ENCODE data around the gene CDH1.
"Not testable (repeated sequence)": the region's sequence is repeated elsewhere in the genome, so short reads cannot be mapped to it uniquely, and the experiment has no call there.

The CDH1 gene

DNA sequence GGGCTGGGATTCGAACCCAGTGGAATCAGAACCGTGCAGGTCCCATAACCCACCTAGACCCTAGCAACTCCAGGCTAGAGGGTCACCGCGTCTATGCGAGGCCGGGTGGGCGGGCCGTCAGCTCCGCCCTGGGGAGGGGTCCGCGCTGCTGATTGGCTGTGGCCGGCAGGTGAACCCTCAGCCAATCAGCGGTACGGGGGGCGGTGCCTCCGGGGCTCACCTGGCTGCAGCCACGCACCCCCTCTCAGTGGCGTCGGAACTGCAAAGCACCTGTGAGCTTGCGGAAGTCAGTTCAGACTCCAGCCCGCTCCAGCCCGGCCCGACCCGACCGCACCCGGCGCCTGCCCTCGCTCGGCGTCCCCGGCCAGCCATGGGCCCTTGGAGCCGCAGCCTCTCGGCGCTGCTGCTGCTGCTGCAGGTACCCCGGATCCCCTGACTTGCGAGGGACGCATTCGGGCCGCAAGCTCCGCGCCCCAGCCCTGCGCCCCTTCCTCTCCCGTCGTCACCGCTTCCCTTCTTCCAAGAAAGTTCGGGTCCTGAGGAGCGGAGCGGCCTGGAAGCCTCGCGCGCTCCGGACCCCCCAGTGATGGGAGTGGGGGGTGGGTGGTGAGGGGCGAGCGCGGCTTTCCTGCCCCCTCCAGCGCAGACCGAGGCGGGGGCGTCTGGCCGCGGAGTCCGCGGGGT is at the start of gene CDH1:
TSS of gene CDH1 (plus strand) at position 247 of the 684 bp plus-strand sequence. CDS start at position 371, 124 bp downstream.
- no peak for DNase-seq

DNA sequence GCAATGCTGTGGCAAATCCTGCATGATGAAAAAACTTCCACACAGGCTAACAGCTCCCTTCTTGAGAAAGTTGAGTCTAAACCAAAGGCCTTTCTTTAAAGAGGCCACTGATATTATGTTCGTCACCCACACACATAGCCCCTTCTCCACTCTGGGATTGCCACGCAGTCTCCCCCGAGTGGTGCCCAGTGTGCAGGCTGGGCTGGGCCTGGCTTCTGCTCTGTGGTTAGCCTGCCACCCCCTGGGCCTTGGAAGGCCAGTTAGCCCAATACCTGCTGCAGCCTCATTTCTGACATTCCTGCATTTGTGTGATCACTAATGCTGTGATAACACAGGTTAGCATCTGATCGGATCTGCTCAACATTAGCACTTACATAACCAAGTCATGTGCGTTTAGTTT is 47.2 kb upstream of the CDH1 start:
- DNase-seq, result no peak

DNA sequence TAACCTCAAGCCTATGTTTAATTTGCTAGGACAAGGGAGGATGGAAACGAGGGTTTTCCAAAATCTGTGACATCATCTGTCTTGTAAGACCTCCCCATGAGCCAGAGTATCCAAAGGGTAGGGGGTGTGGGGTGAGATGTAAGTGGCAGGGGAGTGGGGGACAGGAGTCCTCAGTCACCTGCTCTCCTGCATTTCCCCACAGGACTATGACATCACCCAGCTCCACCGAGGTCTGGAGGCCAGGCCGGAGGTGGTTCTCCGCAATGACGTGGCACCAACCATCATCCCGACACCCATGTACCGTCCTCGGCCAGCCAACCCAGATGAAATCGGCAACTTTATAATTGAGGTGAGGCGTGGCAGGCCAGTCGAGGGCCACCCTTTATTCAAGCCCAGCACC is 41.5 kb upstream of the CDH1 start:
- DNase-seq, result no peak

DNA sequence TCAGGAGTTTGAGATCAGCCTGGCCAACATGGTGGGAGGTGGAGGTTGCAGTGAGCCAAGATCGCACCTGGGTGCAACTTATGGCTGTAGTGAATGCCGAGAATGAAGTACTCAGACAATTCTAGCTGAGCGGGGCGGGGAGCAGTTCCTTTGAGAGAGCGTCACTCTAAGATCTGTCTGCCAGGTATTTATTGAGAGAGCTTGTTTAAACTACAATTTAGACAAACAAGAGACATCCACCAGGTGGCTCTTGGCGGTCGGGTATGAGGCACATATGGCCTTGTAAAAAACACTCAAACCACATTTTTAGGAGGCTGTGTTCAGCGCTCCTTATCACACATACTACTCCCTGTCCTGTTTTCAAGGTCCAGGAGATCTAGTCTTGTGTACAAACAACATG is 40.6 kb upstream of the CDH1 start:
- DNase-seq, result no peak

DNA sequence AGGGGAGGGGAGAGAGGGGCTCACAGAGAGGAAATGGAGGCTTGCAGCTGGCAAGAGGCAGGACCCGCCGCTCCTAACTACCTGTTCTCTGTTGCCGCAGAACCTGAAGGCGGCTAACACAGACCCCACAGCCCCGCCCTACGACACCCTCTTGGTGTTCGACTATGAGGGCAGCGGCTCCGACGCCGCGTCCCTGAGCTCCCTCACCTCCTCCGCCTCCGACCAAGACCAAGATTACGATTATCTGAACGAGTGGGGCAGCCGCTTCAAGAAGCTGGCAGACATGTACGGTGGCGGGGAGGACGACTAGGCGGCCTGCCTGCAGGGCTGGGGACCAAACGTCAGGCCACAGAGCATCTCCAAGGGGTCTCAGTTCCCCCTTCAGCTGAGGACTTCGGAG is 39.0 kb upstream of the CDH1 start:
- DNase-seq, result no peak

DNA sequence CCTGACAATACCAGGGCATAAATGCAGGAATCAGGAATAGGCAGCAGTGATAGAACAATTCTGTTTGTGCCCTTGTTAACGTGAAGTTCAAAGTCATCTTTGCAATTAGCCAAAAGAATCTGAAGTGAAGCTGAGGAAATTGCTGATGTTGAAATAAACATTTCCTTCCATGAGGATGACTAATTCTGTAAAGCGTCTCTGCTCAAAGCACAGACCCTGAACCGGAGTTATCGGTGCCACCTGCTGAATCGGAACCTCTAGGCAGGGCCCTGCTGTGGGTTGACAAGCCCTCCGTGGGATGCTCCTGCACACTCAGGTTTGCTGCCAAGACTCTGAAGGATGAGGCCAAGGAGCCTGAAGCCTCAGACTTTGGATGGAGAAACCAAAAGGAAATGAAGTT is 37.0 kb upstream of the CDH1 start:
- DNase-seq, result peak; percentile 28

DNA sequence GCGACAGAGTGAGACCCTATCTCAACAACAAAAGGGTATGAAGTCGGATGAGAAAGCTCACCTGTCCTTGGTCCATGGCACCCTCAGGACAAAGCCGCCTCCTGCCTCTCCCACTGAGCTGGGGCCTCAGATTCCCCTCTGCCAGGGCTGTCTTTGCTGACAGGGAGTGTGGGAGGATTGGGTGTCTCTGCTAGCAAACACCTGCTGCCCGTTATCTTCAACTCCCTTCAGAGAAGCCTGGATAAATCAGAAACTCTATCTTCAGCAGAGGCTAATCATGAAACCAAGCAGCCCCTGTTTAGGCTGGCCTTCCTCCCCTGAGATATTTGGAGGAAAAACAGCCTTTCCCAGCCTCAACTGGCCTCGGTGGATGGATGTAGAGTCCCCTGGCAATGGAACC is 36.3 kb upstream of the CDH1 start:
- no peak for DNase-seq

DNA sequence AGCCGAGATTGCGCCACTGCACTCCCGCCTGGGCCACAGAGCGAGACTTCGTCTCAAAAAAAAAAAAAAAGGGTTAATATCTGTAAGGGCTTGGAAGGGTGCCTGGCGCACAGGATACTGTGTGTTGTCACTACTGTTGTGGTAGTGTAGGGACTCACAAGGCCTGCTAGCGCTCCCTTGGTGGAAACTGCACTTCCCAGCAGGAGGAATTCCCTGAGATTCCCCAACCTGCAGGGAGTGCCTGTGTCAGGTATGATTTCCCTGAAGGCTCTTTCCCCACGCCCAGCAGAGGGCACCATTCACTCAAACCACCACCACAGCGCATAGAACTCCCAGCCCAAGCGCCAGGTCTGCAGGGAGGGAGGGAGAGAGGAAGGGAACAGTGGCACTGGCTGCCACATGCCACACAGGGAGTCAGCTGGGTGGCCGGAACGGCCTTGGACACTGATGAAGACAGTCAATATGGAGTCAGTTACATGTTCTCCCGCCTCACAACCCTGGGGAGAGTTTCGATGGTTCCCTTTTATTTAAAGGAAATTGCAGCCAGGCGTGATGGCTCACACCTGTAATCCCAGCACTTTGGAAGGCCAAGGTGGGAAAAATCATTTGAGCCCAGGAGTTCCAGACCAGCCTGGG is 32.7 kb upstream of the CDH1 start:
- peak; percentile 65 for DNase-seq

DNA sequence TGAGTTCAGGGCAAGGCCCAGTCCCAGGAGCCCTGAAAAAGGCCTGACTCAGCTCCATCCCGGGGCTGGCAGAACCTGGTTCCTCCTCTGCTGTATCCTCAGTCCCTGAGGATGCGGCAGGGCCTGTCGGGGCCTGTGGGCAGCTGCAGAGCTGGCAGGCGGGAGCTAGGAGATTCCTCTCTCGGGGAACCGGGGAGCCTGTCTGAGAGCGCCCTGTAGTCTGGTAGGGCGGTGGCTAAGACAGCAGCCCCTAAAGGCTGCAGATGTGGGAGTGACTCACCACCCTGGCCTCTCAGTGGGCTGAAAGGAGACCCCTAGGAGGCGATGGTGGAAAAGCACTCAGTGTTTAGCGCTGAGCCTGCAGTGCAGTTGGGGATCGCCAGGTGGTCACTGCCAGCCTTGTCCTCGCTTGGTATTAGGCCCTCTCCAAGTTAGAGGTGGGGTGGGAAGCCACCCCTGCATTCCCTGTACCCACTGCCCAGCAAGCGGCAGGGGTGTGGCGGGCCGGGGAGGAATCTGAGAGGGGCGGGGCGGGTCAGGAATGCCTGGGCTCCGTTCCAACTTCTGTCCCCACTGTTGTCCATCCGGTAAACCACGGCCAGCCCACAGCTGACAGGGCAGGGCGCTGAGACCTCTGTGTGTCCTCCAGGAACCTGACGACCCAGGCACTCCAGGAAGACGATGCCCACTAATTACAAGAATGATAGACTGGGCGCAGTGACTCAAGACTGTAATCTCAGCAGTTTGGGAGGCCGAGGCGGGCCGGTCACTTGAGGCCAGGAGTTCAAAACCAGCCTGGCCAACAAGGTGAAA is 29.5 kb upstream of the CDH1 start:
- peak; percentile 88 for DNase-seq

DNA sequence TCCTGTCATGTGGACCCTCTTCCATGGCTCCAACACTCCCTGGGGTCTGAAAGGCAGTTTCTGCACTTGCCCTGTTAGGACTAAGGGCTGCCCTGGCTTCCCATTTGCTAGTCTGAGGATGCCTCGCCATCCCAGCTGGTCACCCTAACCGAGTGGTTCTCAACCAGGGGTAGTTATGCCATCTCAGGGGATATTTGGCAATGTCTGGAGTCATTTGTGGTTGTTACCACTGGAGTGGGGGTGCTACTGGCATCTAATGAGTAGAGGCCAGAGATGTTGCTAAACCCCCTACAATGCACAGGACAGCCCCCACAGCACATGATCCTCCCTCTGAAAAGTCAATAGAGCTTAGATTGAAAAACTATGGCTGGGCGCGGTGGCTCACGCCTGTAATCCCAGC is 26.9 kb upstream of the CDH1 start:
- no peak for DNase-seq

DNA sequence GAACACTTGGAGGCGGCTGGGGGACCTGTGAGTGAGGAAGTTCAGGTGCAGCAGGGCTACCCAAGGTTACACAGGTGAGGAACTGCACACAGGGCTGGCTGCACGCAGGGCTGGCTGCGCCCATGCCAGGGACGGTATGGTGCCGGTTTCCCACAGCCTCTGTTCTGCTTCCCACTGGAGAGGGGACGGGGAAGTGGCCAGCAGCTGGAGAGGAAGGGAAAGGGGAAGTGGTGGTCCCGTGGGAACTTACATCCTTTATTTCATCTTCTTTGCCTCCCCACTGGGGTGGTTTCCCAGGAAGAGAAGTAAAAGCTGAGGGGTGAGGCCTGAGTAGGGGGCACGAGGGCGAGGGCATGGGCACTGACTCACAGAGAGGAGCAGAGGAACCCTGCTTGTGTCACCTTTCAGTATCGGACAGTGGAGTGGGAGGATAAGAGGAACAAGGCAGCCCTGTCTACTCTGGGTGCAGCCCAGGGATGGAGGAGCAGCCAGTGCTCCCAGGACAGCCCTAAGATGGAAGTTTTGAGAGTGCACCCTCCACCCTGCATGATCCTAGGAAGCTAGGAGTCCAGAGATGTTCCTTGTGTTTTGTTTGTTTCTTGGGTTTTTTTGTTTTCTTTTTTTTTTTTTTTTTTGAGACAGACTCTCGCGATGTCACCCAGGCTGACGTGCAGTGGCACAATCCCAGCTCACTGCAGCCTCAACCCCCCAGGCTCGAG is 25.5 kb upstream of the CDH1 start:
- no peak for DNase-seq

DNA sequence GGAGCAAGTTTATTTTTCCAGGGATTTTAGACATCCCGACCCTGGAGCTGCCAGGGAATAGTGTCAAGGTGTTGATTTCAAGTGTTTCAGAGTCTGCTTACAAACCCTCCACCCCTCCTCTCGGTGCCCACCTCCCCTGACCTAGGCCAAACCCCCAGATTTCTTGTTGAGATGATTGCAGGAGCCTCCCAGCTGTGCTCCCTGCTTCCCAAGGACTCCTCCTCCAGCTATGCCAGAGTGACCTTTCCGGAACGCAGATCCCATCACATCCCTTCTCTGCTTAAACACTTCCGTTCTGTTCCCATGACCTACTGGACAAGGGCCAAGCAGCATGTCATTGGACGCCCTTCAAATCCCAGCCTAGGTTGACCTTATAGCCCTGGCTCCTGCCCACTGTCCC is 23.7 kb upstream of the CDH1 start:
- DNase-seq, result no peak

DNA sequence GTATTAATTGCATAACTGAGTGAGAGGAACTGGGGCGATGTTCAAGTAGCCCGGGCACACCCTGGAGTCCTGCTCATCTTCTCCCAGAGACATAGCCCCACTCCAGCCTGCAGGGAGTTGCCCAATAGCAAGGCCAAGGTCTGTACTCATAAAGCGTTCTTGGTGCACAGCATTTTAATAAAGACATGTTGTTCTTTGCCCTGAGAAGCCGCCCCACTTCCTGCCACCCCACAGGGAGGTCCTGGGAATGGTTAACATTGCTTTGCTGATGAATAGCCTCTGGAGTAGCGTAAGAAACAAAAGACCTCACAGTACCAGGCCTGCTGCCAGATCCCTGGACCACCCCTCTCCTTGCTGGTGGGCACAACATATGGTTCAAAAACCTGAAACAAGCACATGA is 21.6 kb upstream of the CDH1 start:
- no peak for DNase-seq

DNA sequence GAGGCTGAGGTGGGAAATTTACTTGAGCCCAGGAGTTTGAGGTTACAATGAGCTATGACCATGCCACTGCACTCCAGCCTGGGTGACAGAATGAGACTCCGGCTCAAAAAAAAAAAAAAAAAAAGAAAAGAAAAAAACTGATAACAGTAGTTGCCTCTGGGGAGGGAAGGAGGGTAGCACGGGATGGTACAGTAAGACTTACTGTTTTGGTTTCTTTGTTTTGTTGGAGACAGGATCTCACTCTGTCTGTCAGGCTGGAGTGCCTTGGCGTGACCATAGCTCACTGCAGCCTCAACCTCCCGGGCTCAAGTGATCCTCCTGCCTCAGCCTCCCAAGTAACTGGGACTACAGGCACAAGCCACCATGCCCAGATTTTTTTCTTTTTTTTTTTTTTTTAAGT is 20.6 kb upstream of the CDH1 start:
- not testable (repeated sequence) for DNase-seq

DNA sequence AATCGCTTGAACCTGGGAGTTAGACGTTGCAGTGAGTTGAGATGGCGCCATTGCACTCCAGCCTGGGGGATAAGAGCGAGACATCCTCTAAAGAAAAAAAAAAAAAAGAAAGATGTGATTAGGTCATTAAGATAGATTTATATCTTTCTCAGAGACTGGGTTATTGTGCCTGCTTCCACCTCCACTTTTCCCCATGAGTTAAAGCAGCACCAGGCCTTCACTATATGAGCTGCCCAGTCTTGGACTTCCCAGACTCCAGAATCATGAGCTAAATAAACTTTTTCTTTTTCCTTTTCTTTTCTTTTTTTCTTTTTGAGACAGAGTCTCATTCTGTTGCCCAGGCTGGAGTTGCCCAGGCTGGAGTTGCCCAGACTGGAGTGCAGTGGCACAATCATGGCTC is 19.4 kb upstream of the CDH1 start:
- no peak for DNase-seq

DNA sequence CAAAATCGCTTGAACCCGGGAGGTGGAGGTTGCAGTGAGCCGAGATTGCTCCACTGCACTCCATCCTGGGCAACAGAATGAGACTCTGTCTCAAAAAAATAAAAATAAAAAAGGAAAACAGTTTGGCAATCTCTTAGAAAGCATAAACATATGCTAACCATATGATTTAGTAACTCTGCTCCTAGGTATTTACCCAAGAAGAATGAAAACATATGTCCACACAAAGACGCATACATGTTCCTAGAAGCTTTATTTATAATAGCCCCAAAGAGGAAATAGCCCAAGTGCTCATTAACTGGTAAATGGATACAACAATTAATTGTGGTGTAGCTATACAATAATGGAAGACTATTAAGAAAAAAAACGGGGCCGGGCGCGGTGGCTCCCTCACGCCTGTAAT is 18.5 kb upstream of the CDH1 start:
- DNase-seq, result no peak

DNA sequence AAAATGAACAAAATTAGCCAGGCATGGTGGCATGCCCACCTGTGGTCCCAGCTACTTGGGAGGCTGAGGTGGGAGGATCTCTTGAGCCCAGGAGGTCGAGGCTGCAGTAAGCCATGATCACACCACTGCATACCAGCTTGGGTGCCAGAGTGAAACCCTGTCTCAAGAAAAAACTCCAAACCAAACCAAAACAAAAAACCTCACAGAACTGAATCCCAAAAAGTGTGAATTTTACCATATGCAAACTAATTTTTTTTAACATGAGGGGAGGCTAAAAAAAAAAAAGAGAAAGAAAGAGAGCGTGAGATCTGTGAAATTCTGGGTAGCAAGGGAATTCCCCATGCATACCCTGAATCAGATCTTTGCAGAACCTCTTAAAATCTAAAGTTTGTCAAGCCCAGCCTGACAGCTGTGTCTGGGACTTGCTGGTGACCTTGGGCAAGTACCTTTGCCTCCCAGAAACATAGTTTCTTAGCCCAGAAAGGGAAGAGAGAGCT is 17.1 kb upstream of the CDH1 start:
- no peak for DNase-seq

DNA sequence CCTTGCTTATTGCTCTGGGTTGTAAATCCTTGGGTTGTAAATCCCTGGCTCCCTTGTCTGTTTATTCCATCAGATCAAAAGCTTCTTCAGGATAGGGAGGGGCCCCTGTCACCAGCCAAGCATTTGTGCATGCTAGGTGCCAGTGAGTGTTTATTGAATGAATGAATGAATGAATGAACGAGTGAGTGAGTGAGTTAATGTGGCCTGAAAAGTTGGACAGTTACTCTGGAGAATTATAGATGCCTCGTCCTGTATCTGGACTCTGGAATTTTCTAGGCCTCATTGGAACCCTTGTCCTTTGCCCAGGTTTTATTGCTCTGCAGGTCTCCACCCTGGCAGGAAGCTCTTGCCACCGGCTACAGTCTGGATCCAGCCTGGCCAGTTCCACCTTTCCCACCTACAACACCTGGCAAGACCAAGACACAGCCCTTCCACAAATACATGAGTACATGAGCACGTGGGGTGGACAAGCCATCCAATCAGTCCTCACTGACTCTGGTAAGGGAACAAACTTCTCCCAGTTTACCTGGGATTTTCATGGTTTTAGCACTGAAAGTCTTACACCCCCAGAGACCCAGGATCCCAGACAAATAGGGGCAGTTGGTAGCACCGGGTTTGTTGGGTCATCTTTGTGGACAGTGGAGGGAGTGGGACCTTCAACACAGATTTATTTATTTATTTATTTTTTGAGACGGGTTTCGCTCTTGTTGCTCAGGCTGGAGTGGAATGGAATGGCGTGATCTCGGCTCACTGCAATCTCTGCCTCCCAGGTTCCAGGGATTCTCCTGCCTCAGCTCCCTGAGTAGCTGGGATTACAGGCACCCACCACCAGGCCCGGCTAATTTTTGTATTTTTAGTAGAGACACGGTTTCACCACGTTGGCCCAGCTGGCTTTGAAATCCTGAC is 14.7 kb upstream of the CDH1 start:
- no peak for DNase-seq

DNA sequence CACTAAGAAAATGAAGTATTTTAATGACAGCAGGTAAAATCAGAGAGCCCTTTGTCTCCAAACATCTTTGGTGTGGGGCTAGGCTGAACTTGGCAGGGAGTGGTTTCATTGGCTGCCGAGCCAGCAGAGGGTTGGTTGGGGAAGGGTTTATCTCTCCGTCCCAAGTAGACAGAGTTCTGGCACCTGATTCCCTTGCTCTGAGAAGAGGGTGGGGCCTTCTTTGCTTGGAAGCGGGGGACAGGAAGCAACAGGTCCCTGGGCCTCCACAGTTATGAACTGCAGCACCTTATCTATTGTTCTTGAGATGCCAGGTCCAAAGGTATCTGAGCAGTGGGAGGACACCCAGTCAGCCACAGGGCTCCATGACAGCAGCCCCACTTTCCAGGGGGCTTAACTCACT is 12.3 kb upstream of the CDH1 start:
- no peak for DNase-seq

DNA sequence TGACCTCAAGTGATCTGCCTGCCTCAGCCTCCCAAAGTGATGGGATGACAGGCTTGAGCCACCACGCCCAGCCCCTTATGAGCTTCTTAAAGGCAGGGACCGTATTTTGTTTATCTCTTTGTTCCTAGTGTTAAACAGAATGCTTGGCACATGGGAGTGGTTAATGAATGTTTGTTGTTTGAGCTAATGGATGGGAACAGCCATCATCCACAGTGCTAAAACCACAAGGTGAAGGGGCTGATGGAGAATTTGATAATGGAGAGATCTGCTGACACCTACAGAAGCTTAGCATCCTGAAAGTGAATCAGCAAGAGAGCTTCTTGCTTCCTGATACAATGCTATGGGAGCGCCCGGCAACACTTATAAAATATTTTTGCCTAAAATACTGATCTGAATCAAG is 8.6 kb upstream of the CDH1 start:
- no peak for DNase-seq

DNA sequence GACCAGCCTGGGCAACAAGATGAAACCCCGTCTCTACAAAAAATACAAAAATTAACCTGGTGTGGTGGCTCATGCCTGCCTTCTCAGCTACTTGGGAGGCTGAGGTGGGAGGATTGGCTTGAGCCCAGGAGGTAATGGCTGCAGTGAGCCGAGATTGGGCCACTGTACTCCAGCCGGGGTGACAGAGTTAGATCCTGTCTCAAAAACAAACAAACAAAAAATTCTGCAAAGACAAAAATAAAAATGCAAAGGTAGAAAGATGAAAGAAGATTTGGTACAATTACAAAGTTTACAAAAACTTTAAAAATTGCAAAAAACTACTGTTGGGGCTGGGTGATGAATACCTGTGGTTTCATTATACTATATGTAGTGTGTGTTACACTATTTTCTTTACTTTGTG is 5.5 kb upstream of the CDH1 start:
- DNase-seq, result no peak

DNA sequence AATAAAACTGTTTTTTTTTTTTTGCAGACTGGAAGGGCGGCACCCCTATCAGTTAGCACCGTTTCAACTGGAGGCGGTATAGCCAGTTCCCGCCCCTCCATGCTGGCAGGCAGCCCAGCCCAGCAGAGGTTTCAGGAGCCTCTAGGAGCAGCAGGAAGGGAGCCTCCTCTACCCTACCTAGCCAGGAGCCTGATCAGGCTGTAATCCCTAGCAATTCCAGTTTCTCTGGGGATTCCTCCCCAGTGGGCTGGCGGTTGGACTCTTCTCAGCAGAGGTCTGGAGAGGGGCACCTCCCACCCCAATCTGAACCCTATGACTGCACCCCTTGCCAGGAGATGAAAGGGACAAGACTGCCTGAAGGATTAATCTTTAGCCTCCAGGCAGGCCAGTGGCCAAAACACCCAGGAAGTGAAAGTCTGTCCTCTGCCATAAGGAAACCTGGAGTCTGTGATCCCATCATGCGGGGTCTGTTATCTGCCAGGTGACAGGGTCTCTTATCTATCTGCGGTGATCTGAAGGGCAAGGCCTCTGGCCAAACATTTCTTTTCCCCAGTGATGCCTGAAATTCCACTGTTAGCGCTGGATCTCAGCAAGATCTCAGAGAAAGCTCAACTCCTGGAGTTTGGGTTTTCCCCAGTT is 4.9 kb upstream of the CDH1 start:
- DNase-seq, result peak; percentile 94
